ENCODE data around the gene TMEM247. TPM values are rescaled to one million over a fixed set of nuclear protein-coding genes. Genes with fewer than 3 reads are reported as not detected.

TMEM247 gene
- total RNA-seq, 4 donors from 2014 or later, result not detected

GRCh38 chr2:46530639-46531038 lies 51.3 kb downstream of the TMEM247 start:
- Histone ChIP-seq H3K4me3 (no peak overlapping the region), H3K9me3 (no peaks in the 10 kb centered on the region), H3K4me1 (no peaks in the 10 kb centered on the region), H3K36me3 (peaks cover 0 to 13% of the 10 kb centered on the region in 2 donors), H3K27me3 (no peaks in the 10 kb centered on the region), H3K27ac (no peak overlapping the region)
- no peak for ATAC-seq
- TF ChIP-seq POLR2A (IDR thresholded peaks at IDR 0.05) (no peak), CTCF (IDR thresholded peaks at IDR 0.05) (no peak), EP300 (IDR thresholded peaks at IDR 0.05) (no peak), POLR2AphosphoS5 (IDR thresholded peaks at IDR 0.05) (no peak)
- WGBS, 2 donors (ENCODE audit: low coverage in 1 of 2), result 88 to 98% methylated on average over 5 to 7 of the region's 7 CpGs

- no peak overlapping the region for H3K27ac ChIP-seq
- ATAC-seq, result no peak
- no peaks in the 10 kb centered on the region for H3K9me3 ChIP-seq
- no peaks in the 10 kb centered on the region for H3K27me3 ChIP-seq
- TF ChIP-seq POLR2A (IDR thresholded peaks at IDR 0.05) (no peak), CTCF (IDR thresholded peaks at IDR 0.05) (no peak), POLR2AphosphoS5 (IDR thresholded peaks at IDR 0.05) (no peak), EP300 (IDR thresholded peaks at IDR 0.05) (no peak)
- H3K4me1 ChIP-seq, result no peaks in the 10 kb centered on the region
- peaks cover 0 to 18% of the 10 kb centered on the region in 2 donors for H3K36me3 ChIP-seq
- no peak overlapping the region for H3K4me3 ChIP-seq
Measured at GRCh38 chr2:46531863-46532262, 52.5 kb downstream of the TMEM247 start.

Small RNA genes within 50 kb of the gene (small RNA-seq; reads per million reads assigned to genes)
- 0 reads per million in 4 donors for gene RN7SL817P

Other genes starting within 250 kb of the TMEM247 start
- 100 to 1,000 TPM; 101 to 152 (median 131) TPM for gene EPAS1, start 182.2 kb upstream of the TMEM247 start, total RNA-seq
- 100 to 1,000 TPM; 105 to 207 (median 144) TPM for gene RHOQ, start 62.9 kb downstream of the TMEM247 start, total RNA-seq
- 1 to 10 TPM; 3.2 to 8.4 (median 5.5) TPM for gene ATP6V1E2, start 63.0 kb downstream of the TMEM247 start, total RNA-seq
- gene PIGF, start 137.5 kb downstream of the TMEM247 start, total RNA-seq, result 10 to 100 TPM in 1 of 4 donors, 1 to 10 TPM in 3; 4.5 to 14.9 (median 6.9) TPM
- 10 to 100 TPM; 13.7 to 26.2 (median 21.2) TPM for gene CRIPT, start 137.7 kb downstream of the TMEM247 start, total RNA-seq
- gene SOCS5, start 219.7 kb downstream of the TMEM247 start, total RNA-seq, result 10 to 100 TPM; 41.7 to 84.8 (median 58.0) TPM